Adrenal gland (tissue), 5 donors: Measurements from ENCODE around the gene CHTF18.

ENCODE experiments used
- POLR2A ChIP-seq, 2 donors: fragments of 450-650 bp; IDR thresholded peaks; one replicate each; pipeline ENCODE4 v1.6.1; 2017; ENCODE audit warnings: antibody characterized with exemption in 2 of 2, mild to moderate bottlenecking in 2 of 2, moderate library complexity in 1 of 2
- TF ChIP-seq, protein P1 (sequence below), 6 experiments: fragments of 450-650 bp in 4 of 6; fragments of 200-600 bp in 2 of 6; sonication (generic) in 1 of 6; IDR thresholded peaks; 1 replicate in 5 of 6; 2 replicates in 1 of 6; pipeline versions ENCODE4 v1.5.1 to v1.8.0; 2016 to 2021; ENCODE audit warnings: antibody characterized with exemption in 6 of 6, mild to moderate bottlenecking in 2 of 6, moderate library complexity in 1 of 6
- donor health status: DM: no; HTN: no; CAD: no.

DNA sequence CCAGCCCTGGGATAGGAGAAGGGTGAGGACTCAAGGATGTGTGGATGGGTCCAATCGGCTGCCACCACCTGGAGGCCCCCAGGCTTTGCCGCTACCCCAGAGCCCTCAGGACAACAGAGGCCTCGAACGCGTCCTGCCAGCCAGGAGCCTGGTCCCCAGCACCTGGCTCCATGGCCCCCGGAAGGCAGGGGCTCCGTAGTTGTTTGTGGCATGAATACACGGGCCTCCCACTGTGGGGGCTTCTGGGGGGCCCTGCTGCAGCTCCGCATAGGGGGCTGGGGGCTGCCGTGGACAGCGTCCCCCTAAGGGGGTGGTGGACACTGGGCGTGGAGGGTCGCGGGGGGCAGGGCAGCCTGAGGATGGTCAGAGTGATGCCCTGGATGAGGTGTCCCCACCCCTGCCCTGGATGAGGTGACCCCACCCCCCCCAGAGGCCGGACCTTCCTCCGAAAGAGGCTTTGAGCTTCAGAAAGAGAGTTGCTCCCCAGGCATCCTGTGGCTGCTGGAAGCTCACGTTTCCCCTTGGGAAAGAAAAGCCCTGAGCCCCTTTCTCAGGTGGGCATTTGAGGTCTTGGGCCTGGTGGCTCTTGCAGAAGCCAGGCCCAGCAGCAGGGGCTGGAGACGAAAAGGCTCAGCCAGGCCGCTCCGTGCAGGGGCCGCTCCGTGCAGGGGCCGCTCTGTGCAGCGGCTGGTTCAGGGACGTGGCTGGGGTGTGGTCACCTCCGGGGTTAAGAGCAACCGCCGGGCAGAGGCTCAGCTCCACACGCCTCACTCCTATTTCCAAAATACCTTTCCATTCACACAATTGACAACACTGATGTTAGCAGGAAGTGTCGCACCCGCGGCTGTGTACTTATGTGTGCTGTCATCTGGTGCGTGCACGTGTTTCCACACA lies 52.4 kb downstream of the CHTF18 start:
- TF ChIP-seq POLR2A (IDR thresholded peaks at IDR 0.05) = no peak
- TF ChIP-seq, protein P1, sequence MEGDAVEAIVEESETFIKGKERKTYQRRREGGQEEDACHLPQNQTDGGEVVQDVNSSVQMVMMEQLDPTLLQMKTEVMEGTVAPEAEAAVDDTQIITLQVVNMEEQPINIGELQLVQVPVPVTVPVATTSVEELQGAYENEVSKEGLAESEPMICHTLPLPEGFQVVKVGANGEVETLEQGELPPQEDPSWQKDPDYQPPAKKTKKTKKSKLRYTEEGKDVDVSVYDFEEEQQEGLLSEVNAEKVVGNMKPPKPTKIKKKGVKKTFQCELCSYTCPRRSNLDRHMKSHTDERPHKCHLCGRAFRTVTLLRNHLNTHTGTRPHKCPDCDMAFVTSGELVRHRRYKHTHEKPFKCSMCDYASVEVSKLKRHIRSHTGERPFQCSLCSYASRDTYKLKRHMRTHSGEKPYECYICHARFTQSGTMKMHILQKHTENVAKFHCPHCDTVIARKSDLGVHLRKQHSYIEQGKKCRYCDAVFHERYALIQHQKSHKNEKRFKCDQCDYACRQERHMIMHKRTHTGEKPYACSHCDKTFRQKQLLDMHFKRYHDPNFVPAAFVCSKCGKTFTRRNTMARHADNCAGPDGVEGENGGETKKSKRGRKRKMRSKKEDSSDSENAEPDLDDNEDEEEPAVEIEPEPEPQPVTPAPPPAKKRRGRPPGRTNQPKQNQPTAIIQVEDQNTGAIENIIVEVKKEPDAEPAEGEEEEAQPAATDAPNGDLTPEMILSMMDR (IDR thresholded peaks at IDR 0.05) = no peak
